Measurements from ENCODE around the gene OR13C8. TPM values are rescaled to one million over a fixed set of nuclear protein-coding genes. Genes with fewer than 3 reads are reported as not detected.
A peak's percentile ranks its signal among the peaks of the same experiment; 100 is the strongest.
"Not testable (repeated sequence)": the region's sequence is repeated elsewhere in the genome, so short reads cannot be mapped to it uniquely, and the experiment has no call there.

OR13C8 gene, protein sequence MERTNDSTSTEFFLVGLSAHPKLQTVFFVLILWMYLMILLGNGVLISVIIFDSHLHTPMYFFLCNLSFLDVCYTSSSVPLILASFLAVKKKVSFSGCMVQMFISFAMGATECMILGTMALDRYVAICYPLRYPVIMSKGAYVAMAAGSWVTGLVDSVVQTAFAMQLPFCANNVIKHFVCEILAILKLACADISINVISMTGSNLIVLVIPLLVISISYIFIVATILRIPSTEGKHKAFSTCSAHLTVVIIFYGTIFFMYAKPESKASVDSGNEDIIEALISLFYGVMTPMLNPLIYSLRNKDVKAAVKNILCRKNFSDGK
- polyA plus RNA-seq (ENCODE audit: insufficient read length), result not detected
- long read RNA-seq, donor 1, result 0 reads
- long read RNA-seq, donor 2, result 0 reads
- long read RNA-seq, donor 3, result 0 reads
- long read RNA-seq, donor 4, result 0 reads
- long read RNA-seq, donor 5, result 0 reads
- long read RNA-seq, donor 6, result 0 reads
- long read RNA-seq, donor 7, result 0 reads
- long read RNA-seq, donor 8, result 0 reads

DNA sequence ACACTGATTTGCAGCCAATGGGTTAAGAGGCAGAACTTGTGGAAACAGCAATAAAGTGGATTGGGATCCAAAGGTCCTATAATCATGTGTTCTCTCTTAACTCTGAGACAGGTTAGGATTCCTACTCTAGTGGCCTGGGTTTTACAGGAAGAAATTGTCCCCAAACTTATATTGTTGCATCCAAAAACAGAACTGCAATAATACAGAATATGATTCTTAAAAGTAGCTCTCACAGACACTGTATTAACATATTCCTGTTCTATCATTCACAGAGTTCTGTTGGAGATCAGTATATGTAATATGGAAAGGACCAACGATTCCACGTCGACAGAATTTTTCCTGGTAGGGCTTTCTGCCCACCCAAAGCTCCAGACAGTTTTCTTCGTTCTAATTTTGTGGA, at the start of gene OR13C8:
Gene OR13C8 (plus strand): TSS at position 301 of the 400 bp plus-strand sequence. CDS start 0 bp downstream, at position 301.
- no peak for DNase-seq

DNA sequence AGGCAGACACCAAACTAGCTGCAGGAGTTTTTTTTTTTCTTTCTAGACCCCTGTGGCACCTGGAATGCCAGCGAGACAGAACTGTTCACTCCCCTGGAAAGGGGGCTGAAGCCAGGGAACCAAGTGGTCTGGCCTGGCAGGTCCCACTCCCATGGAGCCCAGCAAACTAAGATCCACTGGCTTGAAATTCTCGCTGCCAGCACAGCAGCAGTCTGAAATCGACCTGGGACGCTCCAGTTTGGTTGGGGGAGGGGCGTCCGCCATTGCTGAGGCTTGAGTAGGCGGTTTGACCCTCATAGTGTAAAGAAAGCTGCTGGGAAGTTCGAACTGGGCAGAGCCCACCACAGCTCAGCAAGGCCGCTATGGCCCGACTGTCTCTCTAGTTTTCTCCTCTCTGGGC, 48.7 kb upstream of the OR13C8 start:
- DNase-seq, result not testable (repeated sequence)

DNA sequence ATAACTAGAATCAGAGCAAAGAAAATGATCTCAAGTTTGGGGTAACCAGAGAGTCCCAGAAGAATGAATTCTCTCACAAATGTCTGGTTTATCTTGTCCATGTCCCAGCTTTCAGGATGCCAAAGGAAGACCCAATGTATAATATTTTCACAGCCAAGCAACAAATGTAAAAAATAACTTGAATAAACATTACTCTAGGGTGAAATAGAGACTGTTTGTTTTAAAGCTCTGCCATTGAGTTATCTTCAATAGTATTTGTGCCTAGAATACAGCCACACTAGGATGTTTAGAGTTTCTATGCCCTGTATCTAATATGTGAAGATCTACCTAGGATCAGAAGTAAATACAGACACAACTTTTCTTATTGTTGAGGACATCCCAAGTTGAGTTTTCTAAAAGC, 41.9 kb upstream of the OR13C8 start, which contains the start of gene OR13C4:
Gene OR13C4 (minus strand): TSS at position 101 of the 400 bp plus-strand sequence. CDS start 0 bp downstream, at position 101.
- no peak for DNase-seq

DNA sequence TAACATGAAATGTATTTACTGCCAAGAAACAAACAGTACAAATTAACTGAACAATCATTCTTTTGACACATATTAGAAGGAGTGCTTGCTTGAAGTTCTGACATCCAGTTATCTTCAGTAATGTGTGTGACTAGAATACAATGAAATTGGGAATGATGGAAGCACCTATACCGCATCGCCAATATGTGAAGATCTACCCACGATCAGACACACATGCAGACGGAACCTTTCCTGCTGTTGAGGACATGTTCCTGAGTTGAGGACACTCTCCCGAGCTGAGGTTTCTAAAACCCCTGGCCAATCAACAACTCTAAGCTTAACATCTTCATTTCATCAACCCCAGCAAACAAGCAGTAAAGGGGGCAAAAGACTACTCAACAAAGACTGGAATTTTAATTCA, 32.2 kb upstream of the OR13C8 start, which contains the start of gene OR13C3:
Gene OR13C3 (minus strand): TSS at position 101 of the 400 bp plus-strand sequence. CDS start 133 bp downstream, outside the sequence.
- DNase-seq, result no peak

DNA sequence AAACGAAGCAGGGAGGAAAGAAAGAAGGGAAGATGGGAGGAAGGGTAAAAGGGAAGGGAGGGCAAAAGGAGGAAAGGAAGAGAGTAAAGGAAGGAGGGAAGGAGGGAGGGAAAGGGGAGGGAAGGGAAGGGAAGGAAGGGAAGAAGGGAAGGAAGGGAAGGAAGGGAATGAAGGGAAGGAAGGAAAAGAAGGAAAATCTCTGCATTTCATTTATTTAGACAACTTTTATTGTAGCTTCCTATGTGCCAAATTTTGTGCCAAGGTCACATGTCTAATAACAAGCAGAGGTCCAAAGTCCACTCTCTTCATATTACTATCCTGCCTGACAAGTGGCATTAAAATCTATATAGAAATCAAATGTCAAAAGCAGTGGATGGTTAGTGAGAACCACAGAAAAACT, 29.7 kb upstream of the OR13C8 start:
- no peak for DNase-seq

DNA sequence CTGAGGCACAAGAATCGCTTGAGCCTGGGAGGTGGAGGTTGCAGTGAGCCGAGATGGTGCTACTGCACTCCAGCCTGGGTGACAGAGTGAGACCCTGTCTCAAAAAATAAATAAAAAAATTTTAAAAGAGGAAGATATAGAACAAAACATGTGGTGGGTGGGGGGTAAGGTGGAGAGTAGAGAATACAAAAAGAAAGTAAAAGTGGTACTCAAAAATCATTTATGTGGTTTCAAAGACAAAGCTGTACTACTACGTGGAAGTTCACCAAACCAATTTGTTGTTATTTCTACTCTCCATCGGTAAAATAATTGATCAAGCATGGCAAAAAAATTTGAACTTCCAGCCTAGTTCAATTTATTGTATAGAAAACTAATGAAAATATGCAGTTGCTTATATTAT, 24.3 kb upstream of the OR13C8 start:
- no peak for DNase-seq

DNA sequence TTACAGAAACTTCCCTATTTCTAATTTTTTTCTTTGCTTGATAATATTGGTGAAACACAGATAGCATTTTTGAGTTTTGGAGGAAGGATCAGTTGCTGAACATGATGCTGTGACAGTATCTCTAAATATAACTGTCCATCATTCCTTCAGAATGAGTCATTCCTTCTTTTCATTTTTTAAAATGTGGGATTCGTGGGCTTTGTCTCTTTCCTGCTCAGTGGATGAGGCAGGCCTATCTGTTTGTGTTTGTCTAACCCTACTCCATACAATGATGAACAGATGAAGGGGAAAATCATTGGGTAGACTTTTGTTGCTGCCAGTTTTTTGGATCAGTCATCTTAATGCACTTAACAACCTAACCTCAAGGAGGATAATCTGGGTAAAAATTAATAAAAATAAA, 15.7 kb upstream of the OR13C8 start:
- DNase-seq, result no peak

DNA sequence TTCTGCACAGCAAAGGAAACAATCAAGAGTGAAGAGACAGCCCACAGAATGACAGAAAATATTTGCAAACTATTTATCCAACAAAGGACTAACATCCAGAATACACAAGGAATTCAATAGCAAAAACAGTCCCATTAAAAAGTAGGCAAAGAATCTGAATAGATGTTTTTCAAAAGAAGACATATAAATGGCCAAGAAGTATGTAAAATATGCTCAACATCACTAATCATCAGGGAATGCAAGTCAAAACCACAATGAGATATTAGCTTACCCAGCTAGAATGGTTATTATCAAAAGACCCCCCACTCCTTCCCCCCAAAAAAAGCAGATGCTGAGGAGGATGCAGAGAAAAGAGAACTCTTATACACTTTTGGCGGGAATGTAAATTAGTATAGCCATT, 13.4 kb upstream of the OR13C8 start:
- DNase-seq, result no peak

DNA sequence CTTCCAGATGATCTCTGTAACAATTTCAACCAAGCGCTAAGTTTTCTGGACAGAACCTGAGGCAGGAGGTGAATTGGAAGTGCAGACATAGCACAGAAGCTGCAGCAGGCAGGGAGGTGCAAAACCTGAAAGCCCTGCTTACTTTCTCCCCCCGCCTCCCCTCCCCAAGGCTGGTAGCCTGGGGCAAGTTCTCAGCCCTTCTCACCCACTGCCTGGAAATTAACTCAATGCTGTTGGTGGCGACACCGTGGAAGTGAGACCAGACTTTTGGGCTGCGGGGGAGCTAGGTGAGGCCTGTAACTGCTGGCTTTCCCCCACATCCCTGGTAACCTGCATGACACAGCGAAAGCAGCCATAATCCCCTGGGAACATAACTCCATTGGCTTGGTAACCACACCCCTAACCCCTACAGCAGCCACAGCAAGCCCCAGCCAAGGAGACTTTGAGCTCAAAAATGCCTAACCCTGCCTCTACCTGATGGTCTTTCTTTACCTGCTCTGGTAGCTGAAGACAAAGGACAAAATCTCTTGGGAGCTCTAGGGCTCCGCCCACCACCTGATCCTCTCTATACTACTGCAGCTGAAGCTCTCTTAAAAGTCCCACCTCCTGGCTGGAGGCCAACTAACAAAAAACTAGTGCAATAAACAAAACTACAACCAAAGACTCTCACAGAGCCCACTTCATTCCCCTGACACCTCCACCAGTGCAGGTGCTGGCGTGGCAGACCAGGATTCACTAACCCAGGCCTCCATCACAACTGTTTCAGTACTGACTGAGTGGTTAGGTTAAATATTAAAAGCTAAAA, 11.9 kb upstream of the OR13C8 start:
- no peak for DNase-seq

DNA sequence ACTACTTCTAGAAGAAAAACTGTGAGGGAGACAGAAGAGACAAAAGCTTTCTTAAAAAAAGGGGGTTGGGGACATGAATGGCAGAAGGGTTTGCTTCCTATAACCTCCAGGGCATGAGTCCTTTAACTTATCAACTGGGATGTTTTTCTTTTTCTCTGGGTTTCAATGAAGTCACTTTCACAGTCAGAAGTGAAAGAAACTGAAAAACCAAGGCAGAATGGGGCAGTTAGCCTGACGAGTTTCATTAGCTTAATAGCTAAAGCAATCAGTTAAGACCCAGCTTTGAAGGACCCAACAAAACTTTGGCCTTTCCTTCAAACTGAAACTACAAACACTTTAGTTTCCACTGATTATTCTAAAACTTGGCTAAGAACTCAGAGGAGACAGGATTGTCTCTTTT, 4.6 kb upstream of the OR13C8 start:
- no peak for DNase-seq

DNA sequence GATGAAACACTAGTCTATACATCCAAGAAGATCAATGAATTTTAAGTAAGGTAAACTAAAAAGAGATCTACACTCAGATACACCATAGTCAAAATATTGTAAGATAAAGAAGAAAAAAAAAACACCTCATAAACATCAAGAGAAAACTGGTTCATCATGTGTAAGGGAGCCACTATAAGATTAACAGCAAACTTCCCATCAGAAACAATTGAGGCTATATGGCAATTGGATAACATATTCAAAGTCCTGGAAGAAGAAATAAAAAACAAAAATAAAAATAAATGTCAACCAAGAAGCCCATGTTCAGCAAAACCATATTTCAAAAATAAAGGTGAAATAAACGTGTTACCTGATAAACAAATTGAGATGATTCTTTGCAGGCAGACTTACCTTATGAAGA, 3.6 kb downstream of the OR13C8 start:
- DNase-seq, result no peak

DNA sequence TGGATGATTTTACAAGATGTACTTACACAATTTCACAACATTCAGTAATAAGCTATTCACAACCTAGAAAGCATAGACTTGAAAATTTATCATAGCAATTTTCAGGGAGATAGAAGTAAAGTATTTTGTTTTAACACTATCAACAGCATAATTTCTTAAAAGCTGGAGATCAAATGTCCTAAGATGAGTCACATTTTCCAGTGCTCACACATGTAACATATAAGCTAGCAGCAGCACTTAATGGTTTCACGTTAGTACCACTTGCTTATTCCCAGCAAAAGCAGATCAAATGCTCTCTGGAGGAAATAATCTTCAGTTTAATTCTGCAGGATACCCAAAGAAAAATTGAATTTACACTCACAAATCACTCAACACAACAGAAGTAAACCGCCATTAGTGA, 6.5 kb downstream of the OR13C8 start:
- DNase-seq, result no peak

DNA sequence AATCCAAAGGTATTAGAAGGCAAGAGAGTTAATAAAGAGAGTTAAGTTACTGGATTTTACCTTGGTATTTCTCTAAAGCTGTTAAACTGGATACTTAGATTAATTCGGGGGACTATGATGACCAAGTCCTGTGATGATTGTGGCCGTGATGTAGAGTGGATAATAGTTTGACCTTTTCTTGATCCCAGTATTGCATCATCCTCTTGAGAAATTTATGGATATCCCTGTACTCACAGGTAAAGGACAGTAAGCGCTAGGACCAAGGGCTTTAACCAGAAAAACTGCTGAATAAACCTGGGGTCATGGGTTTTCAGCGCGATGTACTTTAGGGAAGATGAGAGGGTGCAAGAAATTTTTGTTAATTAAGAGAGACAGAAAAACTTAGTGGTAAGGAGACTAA, 8.3 kb downstream of the OR13C8 start:
- no peak for DNase-seq

DNA sequence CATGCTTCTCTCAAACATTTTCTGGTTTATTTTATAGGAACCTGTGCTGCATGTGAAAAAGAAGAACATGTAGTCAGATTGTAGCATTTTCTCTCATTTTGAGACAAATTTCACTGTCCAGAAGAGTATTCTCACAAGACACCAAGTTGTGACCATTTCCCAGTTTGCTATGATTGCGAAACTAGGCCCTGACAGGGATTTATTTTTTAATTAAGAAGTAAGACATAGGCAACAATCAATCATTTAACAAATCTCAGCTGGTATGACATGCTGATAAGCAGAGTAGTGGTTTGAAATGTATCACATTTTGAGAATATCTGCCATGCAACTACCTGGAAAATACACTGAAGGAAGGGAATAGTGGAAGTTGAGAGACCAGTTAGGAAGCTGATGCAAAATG, 11.6 kb downstream of the OR13C8 start:
- DNase-seq, result no peak

DNA sequence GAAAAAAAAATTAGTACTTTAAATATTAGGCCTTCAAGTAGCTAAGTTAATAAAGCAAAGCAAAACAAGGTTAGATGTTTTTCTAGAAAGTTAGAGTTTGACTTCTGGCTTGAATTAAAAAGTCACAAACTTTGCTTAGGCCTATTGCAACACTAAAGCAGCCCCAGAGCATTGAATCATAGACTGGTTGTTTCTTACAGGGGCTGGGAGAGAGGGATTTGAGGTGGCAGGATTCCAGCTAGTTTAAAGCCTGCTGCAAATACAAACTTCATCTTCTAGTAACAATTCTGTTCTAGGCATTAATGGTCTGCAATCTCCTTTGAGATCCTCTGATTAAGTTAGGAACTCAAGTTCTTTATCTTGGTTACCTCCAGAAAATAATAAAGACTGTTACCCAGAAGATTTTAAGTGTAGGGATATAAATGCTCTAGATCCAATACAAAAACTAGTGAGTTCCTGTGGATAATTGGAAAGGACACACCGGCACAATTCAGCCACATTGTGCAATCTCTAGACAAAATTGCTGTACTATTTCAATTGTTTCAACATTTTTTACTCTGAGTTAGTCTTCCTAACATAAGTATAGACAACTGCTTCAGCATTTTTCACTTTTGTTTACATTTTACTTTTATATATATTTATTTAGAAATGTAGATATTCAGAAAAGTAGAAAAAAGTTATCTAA, 17.7 kb downstream of the OR13C8 start:
- no peak for DNase-seq

DNA sequence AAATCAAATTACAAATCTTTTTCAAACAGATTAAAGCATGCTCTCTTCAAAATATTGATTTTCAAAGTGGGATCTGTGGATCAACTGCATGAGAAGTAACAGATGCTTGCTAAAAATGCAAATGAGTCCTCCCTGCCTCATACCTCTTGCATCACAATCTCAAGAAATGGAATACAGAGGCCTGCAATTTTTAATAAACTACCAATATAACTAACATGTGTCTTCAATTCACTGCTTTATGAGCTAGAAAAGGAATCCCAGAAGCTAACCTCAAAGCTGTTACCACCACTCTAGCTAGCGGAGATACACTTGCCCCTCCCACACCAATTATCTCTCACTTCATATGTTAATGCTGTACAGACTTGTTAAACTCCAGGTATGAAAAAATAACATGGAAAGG, 20.7 kb downstream of the OR13C8 start:
- DNase-seq, result no peak

DNA sequence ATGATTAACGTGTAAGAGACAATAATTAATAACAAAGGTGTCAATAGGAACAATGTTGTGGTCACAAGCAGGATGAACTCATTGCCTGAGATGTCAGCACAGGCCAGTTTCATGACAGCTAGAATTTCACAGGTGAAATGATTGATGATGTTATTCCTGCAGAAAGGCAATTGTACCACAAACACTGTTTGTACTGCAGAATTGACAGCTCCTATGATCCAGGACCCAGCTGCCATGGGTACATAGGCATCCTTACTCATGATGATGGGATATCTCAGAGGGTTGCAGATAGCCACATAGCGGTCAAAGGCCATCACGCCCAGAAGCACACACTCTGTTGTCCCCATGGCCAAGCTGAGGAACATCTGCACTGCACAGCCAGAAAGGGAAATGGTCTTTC, 29.8 kb downstream of the OR13C8 start:
- not testable (repeated sequence) for DNase-seq

DNA sequence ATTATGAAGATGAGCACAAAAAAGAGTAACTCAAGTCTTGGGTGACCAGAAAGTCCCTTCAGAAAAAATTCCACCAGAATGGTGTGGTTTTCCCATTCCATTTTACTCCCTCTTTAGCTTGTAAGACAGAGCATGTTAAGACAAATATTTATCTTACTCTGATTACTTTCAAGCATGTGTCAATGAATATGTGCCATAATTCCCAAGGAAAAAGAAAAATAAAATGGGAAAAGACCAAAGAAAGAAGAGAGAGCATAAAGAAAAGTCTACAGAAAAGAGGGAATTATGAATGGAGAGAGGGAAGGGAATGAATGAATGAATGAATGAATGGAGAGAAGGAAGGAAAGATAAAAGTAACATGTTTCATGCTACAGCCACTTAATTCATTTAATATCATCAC, 30.3 kb downstream of the OR13C8 start, which contains the start of gene OR13C5:
Gene OR13C5 (minus strand): TSS at position 101 of the 400 bp plus-strand sequence. CDS start 0 bp downstream, at position 101.
- DNase-seq, result not testable (repeated sequence)

DNA sequence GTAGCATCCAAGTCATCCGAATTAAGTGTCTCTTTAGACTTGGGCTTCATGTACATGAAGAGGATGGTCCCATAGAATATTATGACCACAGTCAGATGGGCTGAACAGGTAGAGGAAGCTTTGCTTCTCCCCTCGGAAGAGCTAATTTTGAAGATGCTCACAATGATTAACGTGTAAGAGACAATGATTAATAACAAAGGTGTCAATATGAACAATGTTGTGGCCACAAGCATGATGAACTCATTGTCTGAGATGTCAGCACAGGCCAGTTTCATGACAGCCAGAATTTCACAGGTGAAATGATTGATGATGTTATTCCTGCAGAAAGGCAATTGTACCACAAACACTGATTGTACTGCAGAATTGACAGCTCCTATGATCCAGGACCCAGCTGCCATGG, 35.8 kb downstream of the OR13C8 start:
- DNase-seq, result no peak

DNA sequence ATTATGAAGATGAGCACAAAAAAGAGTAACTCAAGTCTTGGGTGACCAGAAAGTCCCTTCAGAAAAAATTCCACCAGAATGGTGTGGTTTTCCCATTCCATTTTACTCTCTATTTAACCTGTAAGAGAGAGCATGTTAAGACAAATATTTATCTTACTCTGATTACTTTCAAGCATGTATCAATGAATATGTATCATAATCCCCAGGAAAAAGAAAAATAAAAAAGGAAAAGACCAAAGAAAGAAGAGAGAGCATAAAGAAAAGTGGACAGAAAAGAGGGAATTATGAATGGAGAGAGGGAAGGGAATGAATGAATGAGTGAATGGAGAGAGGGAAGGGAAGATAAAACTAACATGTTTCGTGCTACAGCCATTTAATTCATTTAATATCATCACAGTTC, 36.6 kb downstream of the OR13C8 start, which contains the start of gene OR13C2:
Gene OR13C2 (minus strand): TSS at position 101 of the 400 bp plus-strand sequence. CDS start 0 bp downstream, at position 101.
- DNase-seq, result not testable (repeated sequence)

DNA sequence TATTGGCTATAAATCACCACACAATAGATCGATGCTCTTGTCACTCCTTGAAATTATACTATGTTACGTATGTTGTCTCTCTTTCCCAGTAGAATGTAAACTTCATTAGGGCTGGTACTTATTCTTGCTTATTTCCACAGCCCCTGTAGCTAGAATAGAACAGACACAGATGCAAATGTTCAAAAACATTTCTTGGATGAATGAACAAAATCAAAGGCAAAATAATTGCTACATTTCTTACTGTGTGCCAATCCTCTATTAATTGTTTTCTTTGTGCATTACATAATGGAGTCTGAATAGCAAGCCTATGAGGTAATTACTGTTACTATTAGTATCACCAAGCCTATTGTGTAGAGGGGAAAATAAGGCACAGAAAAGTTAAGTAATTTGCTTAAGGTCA, 37.2 kb downstream of the OR13C8 start:
- DNase-seq, result peak; percentile 2

DNA sequence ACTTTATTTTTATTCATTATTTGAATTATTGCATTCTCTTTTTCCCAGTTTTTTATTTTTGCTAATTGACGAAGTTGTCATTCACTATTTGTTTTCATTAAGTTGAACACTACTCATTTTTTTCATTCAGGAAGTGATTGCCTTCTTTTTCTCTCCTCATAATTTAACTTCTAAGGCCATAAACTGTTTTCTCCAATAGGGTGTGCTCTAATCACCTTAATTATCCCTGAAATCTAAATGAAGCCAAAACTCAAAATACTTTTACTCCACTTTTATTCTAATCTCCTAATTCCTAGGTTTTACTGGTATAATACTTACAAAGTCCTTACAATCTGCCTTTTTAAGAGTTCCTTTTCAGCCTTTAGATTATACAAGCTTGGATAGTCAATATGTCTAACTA, 39.4 kb downstream of the OR13C8 start:
- no peak for DNase-seq
